ENCODE data around the gene TTPAL. TPM values are rescaled to one million over a fixed set of nuclear protein-coding genes. Genes with fewer than 3 reads are reported as not detected.

TTPAL gene
- total RNA-seq, 3 donors from 2014 or later: 7.2 to 10.2 (median 9.9) TPM

- Histone ChIP-seq H3K36me3 (ENCODE audit: low read depth) (no peaks in the 10 kb centered on the region), H3K4me1 (ENCODE audit: low read depth) (peaks cover 29% of the 10 kb centered on the region), H3K4me3 (no peak overlapping the region), H3K9me3 (no peaks in the 10 kb centered on the region)
- TF ChIP-seq, protein P1, sequence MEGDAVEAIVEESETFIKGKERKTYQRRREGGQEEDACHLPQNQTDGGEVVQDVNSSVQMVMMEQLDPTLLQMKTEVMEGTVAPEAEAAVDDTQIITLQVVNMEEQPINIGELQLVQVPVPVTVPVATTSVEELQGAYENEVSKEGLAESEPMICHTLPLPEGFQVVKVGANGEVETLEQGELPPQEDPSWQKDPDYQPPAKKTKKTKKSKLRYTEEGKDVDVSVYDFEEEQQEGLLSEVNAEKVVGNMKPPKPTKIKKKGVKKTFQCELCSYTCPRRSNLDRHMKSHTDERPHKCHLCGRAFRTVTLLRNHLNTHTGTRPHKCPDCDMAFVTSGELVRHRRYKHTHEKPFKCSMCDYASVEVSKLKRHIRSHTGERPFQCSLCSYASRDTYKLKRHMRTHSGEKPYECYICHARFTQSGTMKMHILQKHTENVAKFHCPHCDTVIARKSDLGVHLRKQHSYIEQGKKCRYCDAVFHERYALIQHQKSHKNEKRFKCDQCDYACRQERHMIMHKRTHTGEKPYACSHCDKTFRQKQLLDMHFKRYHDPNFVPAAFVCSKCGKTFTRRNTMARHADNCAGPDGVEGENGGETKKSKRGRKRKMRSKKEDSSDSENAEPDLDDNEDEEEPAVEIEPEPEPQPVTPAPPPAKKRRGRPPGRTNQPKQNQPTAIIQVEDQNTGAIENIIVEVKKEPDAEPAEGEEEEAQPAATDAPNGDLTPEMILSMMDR (IDR thresholded peaks at IDR 0.05): no peak
- DNase-seq: no peak
- intact Hi-C loops (cut with DNase I, micrococcal nuclease): no loop called here
- no peak for ATAC-seq
Observed at GRCh38 chr20:44518248-44518647, 42.6 kb downstream of the TTPAL start.

- Histone ChIP-seq H3K36me3 (ENCODE audit: low read depth) (no peaks in the 10 kb centered on the region), H3K4me3 (peak overlapping the region; percentile 99), H3K4me1 (ENCODE audit: low read depth) (peaks cover 29% of the 10 kb centered on the region), H3K9me3 (no peaks in the 10 kb centered on the region)
- intact Hi-C loops (cut with DNase I, micrococcal nuclease): no loop called here
- ATAC-seq (no peak), DNase-seq (no peak)
- TF ChIP-seq, protein P1 (IDR thresholded peaks at IDR 0.05): no peak
Observed at GRCh38 chr20:44520881-44521280, 45.2 kb downstream of the TTPAL start.

GRCh38 chr20:44521484-44522481, 46.1 kb downstream of the TTPAL start, which contains the start of gene SERINC3:
TSS of gene SERINC3 (minus strand) at chr20:44522070. CDS start at chr20:44521951, 119 bp downstream.
- Histone ChIP-seq H3K9me3 (no peaks in the 10 kb centered on the region), H3K4me3 (peak within 1 kb of the TSS; percentile 99), H3K4me1 (ENCODE audit: low read depth) (peaks cover 29% of the 10 kb centered on the region), H3K36me3 (ENCODE audit: low read depth) (no peaks in the 10 kb centered on the region)
- intact Hi-C loops (cut with DNase I, micrococcal nuclease): no loop called here
- ATAC-seq (peak; percentile 99), DNase-seq (peak; percentile 97 to 98 (median 98))
- TF ChIP-seq, protein P1 (IDR thresholded peaks at IDR 0.05): no peak

DNA sequence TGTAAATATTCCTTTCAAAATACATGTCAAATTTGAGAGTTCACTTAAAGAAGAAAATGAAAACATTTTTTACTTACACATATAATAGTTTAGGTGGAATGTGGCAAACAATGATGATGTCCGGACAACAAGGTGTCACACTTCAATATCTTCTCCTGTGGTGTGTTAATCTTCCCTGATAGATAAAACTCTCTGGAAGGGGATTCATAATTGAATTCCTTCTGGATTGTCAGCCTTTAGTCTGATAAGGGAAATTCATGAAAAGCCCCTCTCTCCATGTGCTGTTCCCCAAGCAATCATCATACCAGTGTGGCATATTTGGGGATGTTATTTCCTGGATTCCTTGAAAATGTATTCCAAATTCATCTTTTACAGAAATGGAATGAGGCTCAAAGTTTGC, 47.2 kb downstream of the TTPAL start:
- H3K9me3 ChIP-seq: no peaks in the 10 kb centered on the region
- no peaks in the 10 kb centered on the region for H3K36me3 ChIP-seq (ENCODE audit: low read depth)
- TF ChIP-seq, protein P1 (IDR thresholded peaks at IDR 0.05): no peak
- intact Hi-C loops (cut with DNase I, micrococcal nuclease): no loop called here
- ATAC-seq: no peak
- H3K4me3 ChIP-seq: no peak overlapping the region
- H3K4me1 ChIP-seq (ENCODE audit: low read depth): peaks cover 26% of the 10 kb centered on the region
- no peak for DNase-seq

DNA sequence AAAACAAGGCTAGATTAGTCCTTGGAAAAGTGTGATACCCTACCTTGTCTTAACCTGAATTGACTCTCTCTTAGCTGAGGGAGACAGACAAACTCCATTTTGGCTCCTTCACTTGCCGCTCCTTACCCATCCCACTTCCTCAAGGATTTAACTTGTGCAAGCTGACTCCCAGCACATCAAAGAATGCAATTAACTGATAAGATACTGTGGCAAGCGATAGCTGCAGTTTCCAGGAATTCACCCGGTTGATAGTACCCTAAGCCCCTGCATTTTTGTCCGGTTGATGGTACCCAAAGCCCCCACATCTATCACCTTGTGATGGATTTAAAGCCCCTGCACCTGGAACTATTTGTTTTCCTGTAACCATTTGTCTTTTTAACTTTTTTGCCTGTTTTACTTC, 48.1 kb downstream of the TTPAL start:
- TF ChIP-seq, protein P1 (IDR thresholded peaks at IDR 0.05): no peak
- no peak for ATAC-seq
- Histone ChIP-seq H3K4me1 (ENCODE audit: low read depth) (peaks cover 24% of the 10 kb centered on the region), H3K9me3 (no peaks in the 10 kb centered on the region), H3K36me3 (ENCODE audit: low read depth) (no peaks in the 10 kb centered on the region), H3K4me3 (no peak overlapping the region)
- intact Hi-C loops (cut with DNase I, micrococcal nuclease): no loop called here
- no peak for DNase-seq

Measured in mucosa of descending colon (tissue), 3 donors.